GM23248 (cell line): ENCODE data around the gene C1orf216.

Experiments used
- EZH2 ChIP-seq: fragments of 200-600 bp; sonication (generic); IDR thresholded peaks from 2 replicates; pipeline ENCODE4 v1.6.1; 2018; ENCODE audit warnings: antibody characterized with exemption, mild to moderate bottlenecking; ENCODE audit not compliant: insufficient read depth, poor library complexity, severe bottlenecking
- EZH2phosphoT487 ChIP-seq: fragments of 200-600 bp; sonication (generic); IDR thresholded peaks from 2 replicates; pipeline ENCODE4 v1.6.1; 2018; ENCODE audit warnings: antibody characterized with exemption, moderate library complexity, mild to moderate bottlenecking, low read depth; ENCODE audit not compliant: insufficient read depth

DNA sequence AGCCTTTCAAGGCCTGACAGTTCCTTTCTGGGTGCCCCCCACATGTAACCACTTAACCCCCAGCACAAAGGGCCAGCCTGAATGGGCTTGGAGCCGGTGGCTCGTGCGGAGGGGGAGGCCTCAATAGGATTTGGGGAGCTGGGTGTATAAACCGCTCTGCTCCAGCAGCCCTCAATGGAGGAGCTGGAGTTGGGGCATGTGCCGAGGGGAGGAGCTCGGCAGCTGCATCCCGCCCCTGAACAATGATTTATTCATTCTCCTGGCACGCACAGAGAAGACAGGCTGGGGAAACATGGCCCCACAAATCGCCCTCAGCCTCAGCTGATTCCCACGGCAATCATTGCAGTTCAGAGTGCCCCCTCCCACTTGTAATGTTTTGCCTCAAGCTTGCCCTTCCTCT, 6.9 kb upstream of the C1orf216 start:
- TF ChIP-seq EZH2phosphoT487 (no peak), EZH2 (no peak)
